Measurements from ENCODE around the gene TRMT61B. TPM values are rescaled to one million over a fixed set of nuclear protein-coding genes. Genes with fewer than 3 reads are reported as not detected.

TRMT61B gene
- total and polyA plus RNA-seq, 2 experiments from 2014 or later: 13.6 to 21.8 TPM

DNA sequence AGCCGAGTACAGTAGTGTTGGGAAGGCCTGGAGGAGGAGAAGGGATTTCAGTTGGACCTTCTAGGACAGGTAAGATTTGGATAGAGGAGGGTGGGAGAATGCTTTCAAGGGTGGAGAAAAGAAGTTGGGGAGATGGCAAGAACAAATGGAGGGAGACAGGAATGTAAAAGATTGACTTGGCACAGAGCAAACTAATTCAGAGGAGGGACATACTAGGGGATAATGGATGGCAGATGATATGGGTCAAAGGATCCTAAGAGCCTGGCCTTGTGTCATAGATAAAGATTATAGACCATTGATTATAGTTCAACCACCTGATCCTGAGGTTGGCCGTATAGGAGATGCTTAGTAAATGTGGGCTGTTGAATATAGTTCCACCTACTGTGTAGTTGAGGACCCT lies 36.7 kb upstream of the TRMT61B start:
- in situ Hi-C loops (cut with MboI): no loop called here
- Histone ChIP-seq H3K79me2 (ENCODE audit: insufficient read depth) (peaks cover 98% of the 10 kb centered on the region), H3K27ac (no peak overlapping the region), H4K20me1 (ENCODE audit: insufficient read depth) (peaks cover 22% of the 10 kb centered on the region; the same call in 1 of the 2 replicates), H3F3A (ENCODE audit: insufficient read depth) (peaks cover 16% of the 10 kb centered on the region; the same call in 1 of the 2 replicates), H3K9me2 (ENCODE audit: insufficient read depth) (no peaks in the 10 kb centered on the region), H3K9me3 (ENCODE audit: low read depth) (no peaks in the 10 kb centered on the region), H3K4me3 (no peak overlapping the region), H3K27me3 (replicated peaks; ENCODE audit: insufficient read depth) (no peaks in the 10 kb centered on the region), H3K4me2 (ENCODE audit: unreplicated experiment) (no peak overlapping the region), H2AFZ (no peak overlapping the region), H3K4me1 (ENCODE audit: insufficient read depth) (peaks cover 16% of the 10 kb centered on the region), H3K36me3 (ENCODE audit: low read depth) (peaks cover 53% of the 10 kb centered on the region), H3K9ac (no peak overlapping the region)
- no peak for TF ChIP-seq EZH2phosphoT487 (IDR thresholded peaks at IDR 0.05; ENCODE audit: insufficient read depth, low read depth)
- TF ChIP-seq EZH2 (IDR thresholded peaks at IDR 0.05; ENCODE audit: insufficient read depth, poor library complexity, severe bottlenecking): no peak
- DNase-seq: no peak
- WGBS, 2 experiments (ENCODE audit: low coverage in 1 of 2, low lambda C conversion rate in 2 of 2, missing lambda C conversion rate in 2 of 2): 89 to 90% methylated on average over 2 of the region's 2 CpGs

DNA sequence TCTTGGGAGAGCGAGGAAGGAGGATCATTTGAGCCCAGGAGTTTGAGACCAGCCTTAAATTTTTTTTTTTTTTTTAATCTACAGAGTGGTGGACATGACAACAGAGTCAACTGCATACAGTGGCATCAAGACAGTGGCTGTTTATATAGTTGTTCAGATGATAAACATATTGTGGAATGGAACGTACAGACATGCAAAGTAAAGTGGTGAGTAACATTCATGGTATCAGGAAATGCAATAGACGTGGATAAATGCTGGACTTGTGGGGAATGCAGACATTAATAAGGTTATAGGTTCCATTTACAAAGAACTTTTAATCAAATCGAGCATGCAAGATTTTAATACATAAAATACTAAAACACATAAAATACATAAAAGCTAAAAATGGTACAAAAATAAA lies 36.3 kb upstream of the TRMT61B start:
- Histone ChIP-seq H3K79me2 (ENCODE audit: insufficient read depth) (peaks cover 98% of the 10 kb centered on the region), H3K4me2 (ENCODE audit: unreplicated experiment) (no peak overlapping the region), H3K36me3 (ENCODE audit: low read depth) (peaks cover 53% of the 10 kb centered on the region), H3F3A (ENCODE audit: insufficient read depth) (peaks cover 16% of the 10 kb centered on the region; the same call in 1 of the 2 replicates), H3K4me1 (ENCODE audit: insufficient read depth) (peaks cover 20% of the 10 kb centered on the region), H3K27me3 (replicated peaks; ENCODE audit: insufficient read depth) (no peaks in the 10 kb centered on the region), H3K9me2 (ENCODE audit: insufficient read depth) (no peaks in the 10 kb centered on the region), H3K9ac (no peak overlapping the region), H4K20me1 (ENCODE audit: insufficient read depth) (peaks cover 22% of the 10 kb centered on the region; the same call in 1 of the 2 replicates), H3K27ac (no peak overlapping the region), H3K9me3 (ENCODE audit: low read depth) (no peaks in the 10 kb centered on the region), H3K4me3 (no peak overlapping the region), H2AFZ (no peak overlapping the region)
- DNase-seq: no peak
- TF ChIP-seq EZH2 (IDR thresholded peaks at IDR 0.05; ENCODE audit: insufficient read depth, poor library complexity, severe bottlenecking) (no peak), EZH2phosphoT487 (IDR thresholded peaks at IDR 0.05; ENCODE audit: insufficient read depth, low read depth) (no peak)
- WGBS, 2 experiments (ENCODE audit: low coverage in 1 of 2, low lambda C conversion rate in 2 of 2, missing lambda C conversion rate in 2 of 2): 86 to 87% methylated on average over 4 of the region's 4 CpGs
- in situ Hi-C loops (cut with MboI): no loop called here

DNA sequence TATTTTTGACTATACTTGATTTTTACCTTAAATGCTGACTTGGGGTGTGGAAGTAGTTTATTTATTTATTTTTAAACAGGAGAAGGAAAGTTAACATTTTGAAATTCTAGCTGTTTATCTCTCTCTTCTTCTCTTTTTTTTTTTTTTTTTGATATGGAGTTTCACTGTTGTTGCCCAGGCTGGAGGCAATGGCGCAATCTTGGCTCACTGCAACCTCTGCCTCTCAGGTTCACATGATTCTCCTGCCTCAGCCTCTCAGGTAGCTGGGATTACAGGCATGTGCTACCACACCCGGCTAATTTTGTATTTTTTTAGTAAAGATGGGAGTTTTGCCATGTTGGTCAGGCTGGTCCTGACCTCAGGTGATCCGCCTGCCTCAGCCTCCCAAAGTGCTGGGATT lies 35.4 kb upstream of the TRMT61B start:
- Histone ChIP-seq H4K20me1 (ENCODE audit: insufficient read depth) (peaks cover 28% of the 10 kb centered on the region; the same call in 1 of the 2 replicates), H3K9me2 (ENCODE audit: insufficient read depth) (no peaks in the 10 kb centered on the region)
- in situ Hi-C loops (cut with MboI): no loop called here

DNA sequence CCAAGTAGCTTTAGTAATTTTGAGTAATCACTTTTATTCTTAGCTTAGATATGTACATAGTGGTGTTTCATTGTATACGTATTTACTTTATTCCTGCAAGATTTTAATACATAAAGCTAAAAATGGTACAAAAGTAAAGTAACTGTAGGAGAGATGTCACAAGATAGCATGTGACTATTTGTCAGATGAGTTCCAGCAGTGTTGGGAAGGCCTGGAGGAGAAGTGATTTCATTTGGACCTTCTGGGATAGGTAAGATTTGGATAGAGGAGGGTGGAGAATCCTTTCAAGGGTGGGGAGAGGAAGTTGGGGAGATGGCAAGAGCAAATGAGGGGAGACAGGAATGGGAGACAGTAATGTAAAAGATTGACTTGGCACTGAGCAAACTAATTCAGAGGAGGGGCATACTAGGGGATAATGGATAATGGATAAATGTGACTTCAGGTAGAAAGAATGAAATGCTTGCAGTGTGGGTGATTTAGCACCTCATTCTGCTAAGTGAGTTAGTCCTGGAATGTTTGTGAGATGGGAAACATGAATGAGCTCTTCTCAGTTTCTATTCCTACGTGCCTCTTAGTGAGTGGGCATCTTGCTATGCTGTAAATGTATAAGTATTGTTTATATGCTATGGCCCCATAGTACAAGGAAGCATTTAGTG lies 34.8 kb upstream of the TRMT61B start:
- peak overlapping the region; percentile 35; the same call in 1 of the 2 replicates for H3K27ac ChIP-seq
- TF ChIP-seq EZH2phosphoT487 (IDR thresholded peaks at IDR 0.05; ENCODE audit: insufficient read depth, low read depth) (no peak), EZH2 (IDR thresholded peaks at IDR 0.05; ENCODE audit: insufficient read depth, poor library complexity, severe bottlenecking) (no peak)
- in situ Hi-C loops (cut with MboI): no loop called here
- peaks cover 21% of the 10 kb centered on the region for H3K4me1 ChIP-seq (ENCODE audit: insufficient read depth)
- no peak for DNase-seq
- peaks cover 100% of the 10 kb centered on the region for H3K79me2 ChIP-seq (ENCODE audit: insufficient read depth)
- H3K27me3 ChIP-seq (replicated peaks; ENCODE audit: insufficient read depth): no peaks in the 10 kb centered on the region
- H3K9me2 ChIP-seq (ENCODE audit: insufficient read depth): no peaks in the 10 kb centered on the region
- no peaks in the 10 kb centered on the region for H3K9me3 ChIP-seq (ENCODE audit: low read depth)
- H3K4me3 ChIP-seq: no peak overlapping the region
- peaks cover 22% of the 10 kb centered on the region; the same call in 1 of the 2 replicates for H3F3A ChIP-seq (ENCODE audit: insufficient read depth)
- WGBS, 2 experiments (ENCODE audit: low coverage in 1 of 2, low lambda C conversion rate in 2 of 2, missing lambda C conversion rate in 2 of 2): 96 to 100% methylated on average over 2 of the region's 2 CpGs
- peaks cover 43% of the 10 kb centered on the region for H3K36me3 ChIP-seq (ENCODE audit: low read depth)
- H2AFZ ChIP-seq: no peak overlapping the region
- H3K4me2 ChIP-seq (ENCODE audit: unreplicated experiment): no peak overlapping the region
- 0 out of 2 replicates have a peak overlapping the region, but pooled peaks have one; percentile 8 for H3K9ac ChIP-seq
- H4K20me1 ChIP-seq (ENCODE audit: insufficient read depth): peaks cover 28% of the 10 kb centered on the region; the same call in 1 of the 2 replicates

More for the DNA sequence above, 35.4 kb upstream of the TRMT61B start:
- Histone ChIP-seq H3K36me3 (ENCODE audit: low read depth) (peaks cover 48% of the 10 kb centered on the region), H3F3A (ENCODE audit: insufficient read depth) (peaks cover 22% of the 10 kb centered on the region; the same call in 1 of the 2 replicates), H3K27me3 (replicated peaks; ENCODE audit: insufficient read depth) (no peaks in the 10 kb centered on the region), H3K27ac (no peak overlapping the region), H3K4me3 (no peak overlapping the region), H3K79me2 (ENCODE audit: insufficient read depth) (peaks cover 98% of the 10 kb centered on the region), H3K4me1 (ENCODE audit: insufficient read depth) (peaks cover 21% of the 10 kb centered on the region), H2AFZ (no peak overlapping the region), H3K4me2 (ENCODE audit: unreplicated experiment) (no peak overlapping the region), H3K9ac (no peak overlapping the region), H3K9me3 (ENCODE audit: low read depth) (no peaks in the 10 kb centered on the region)
- DNase-seq: no peak
- TF ChIP-seq EZH2 (IDR thresholded peaks at IDR 0.05; ENCODE audit: insufficient read depth, poor library complexity, severe bottlenecking) (no peak), EZH2phosphoT487 (IDR thresholded peaks at IDR 0.05; ENCODE audit: insufficient read depth, low read depth) (no peak)
- 91 to 95% methylated on average over 3 of the region's 3 CpGs for WGBS, 2 experiments (ENCODE audit: low coverage in 1 of 2, low lambda C conversion rate in 2 of 2, missing lambda C conversion rate in 2 of 2)

Data from GM23248 (cell line).